Spleen (tissue), 11 donors: ENCODE results near the gene FAM169A. TPM values are rescaled to one million over a fixed set of nuclear protein-coding genes. Genes with fewer than 3 reads are reported as not detected.
"Not testable (repeated sequence)": the region's sequence is repeated elsewhere in the genome, so short reads cannot be mapped to it uniquely, and the experiment has no call there.

Source experiments
- DNase-seq: peaks from one replicate; pipeline ENCODE4 v3.0.0-alpha.2; 2020
- H3K27ac ChIP-seq, 8 donors: fragments of 200-600 bp; sonication (generic) in 7 of 8; 1 replicate in 4 of 8; 2 replicates in 4 of 8; pipeline versions ENCODE4 v1.5.0 to v1.8.0; 2016 to 2021; ENCODE audit warnings: inconsistent platforms in 4 of 8, mild to moderate bottlenecking in 4 of 8, moderate library complexity in 1 of 8
- H3K27me3 ChIP-seq, 7 donors: fragments of 200-600 bp; sonication (generic) in 6 of 7; replicated peaks in 1 of 7; 1 replicate in 4 of 7; 2 replicates in 3 of 7; pipeline versions ENCODE4 v1.5.0 to v1.8.0; 2016 to 2021; ENCODE audit warnings: inconsistent platforms in 3 of 7, mild to moderate bottlenecking in 1 of 7
- H3K36me3 ChIP-seq, 6 donors: fragments of 200-600 bp; sonication (generic) in 5 of 6; 1 replicate in 4 of 6; 2 replicates in 2 of 6; pipeline versions ENCODE4 v1.5.0 to v1.8.0; 2016 to 2021; ENCODE audit warnings: inconsistent platforms in 2 of 6
- H3K4me1 ChIP-seq, 6 donors: fragments of 200-600 bp; sonication (generic) in 5 of 6; 1 replicate in 3 of 6; 2 replicates in 3 of 6; pipeline versions ENCODE4 v1.5.0 to v1.8.0; 2016 to 2021; ENCODE audit warnings: inconsistent platforms in 3 of 6
- H3K4me3 ChIP-seq, 8 donors: fragments of 200-600 bp; sonication (generic) in 7 of 8; 1 replicate in 4 of 8; 2 replicates in 4 of 8; pipeline versions ENCODE4 v1.5.0 to v1.8.0; 2016 to 2021; ENCODE audit warnings: inconsistent platforms in 4 of 8, mild to moderate bottlenecking in 4 of 8, moderate library complexity in 2 of 8
- H3K9me3 ChIP-seq, 8 donors: fragments of 200-600 bp; sonication (generic) in 7 of 8; 1 replicate in 4 of 8; 2 replicates in 4 of 8; pipeline versions ENCODE4 v1.5.0 to v1.8.0; 2016 to 2021; ENCODE audit warnings: inconsistent platforms in 4 of 8
- POLR2A ChIP-seq, 3 donors: fragments of 450-650 bp; IDR thresholded peaks; one replicate each; pipeline ENCODE4 v1.5.1; 2017; ENCODE audit warnings: antibody characterized with exemption in 3 of 3, mild to moderate bottlenecking in 1 of 3
- POLR2AphosphoS5 ChIP-seq, 3 donors: sonication (generic); formaldehyde crosslinking; IDR thresholded peaks; one replicate each; pipeline ENCODE4 v1.5.1; 2017; ENCODE audit warnings: antibody characterized with exemption in 3 of 3
- WGBS, 5 donors: extraction: QIAGEN DNeasy Blood & Tissue Kit in 3 of 5; methylation state at CpG; one replicate each; pipeline versions ENCODE4 v1.1.5 to v1.1.7; 2013 to 2018; 5-methylcytosine and 5-hydroxymethylcytosine counted together
- intact Hi-C: fragments of 100-400 bp; cut with DNase I; formaldehyde crosslinking; loops from one replicate; pipeline ENCODE4 v1.15.0; 2023; ENCODE audit warnings: low total_unique reads
- polyA plus RNA-seq, 3 donors: library from polyadenylated mRNA; stranded (reverse); fragments of 200-250 nt; gene quantifications; one replicate each; pipeline ENCODE4 v1.2.1, GENCODE V29; 2013
- total RNA-seq, 7 donors: library from RNA; depleted of rRNA in 3 of 7; stranded (reverse); fragments of >200 nt in 3 of 7; fragmentation: NEBNext Ultra II Directional in 4 of 7; extraction: Animal tissue kit (Norgen Biotek cat#: 25700) in 4 of 7; gene quantifications; one replicate each; pipeline versions ENCODE4 v1.1.0 to v1.2.1, GENCODE V29; 2016 to 2021
- TF ChIP-seq, protein P1 (sequence below), 11 experiments: fragments of 200-600 bp in 7 of 11; fragments of 450-650 bp in 4 of 11; sonication (generic) in 4 of 11; IDR thresholded peaks in 8 of 11; conservative IDR thresholded peaks in 3 of 11; 1 replicate in 7 of 11; 2 replicates in 4 of 11; pipeline versions ENCODE4 v1.4.0 to v1.8.0; 2016 to 2021; ENCODE audit warnings: antibody characterized with exemption in 11 of 11, inconsistent platforms in 4 of 11, mild to moderate bottlenecking in 1 of 11
- donor health status: healthy with polysubstance abuse.
- donor health status: DM: no; HTN: no; CAD: no; lungs with moderate emphysema.
- donor health status: DM: no; HTN: no; CAD: no.
- donor health status: Bipolar disorder and iron deficiency.
- donor health status: healthy.
- donor health status: DM: no; HTN: no; CAD: no.
- donor health status: DM: yes; HTN: yes; CAD: no.

The FAM169A gene
- total and polyA plus RNA-seq, 10 donors = 1.1 to 16.8 (median 7.8) TPM

DNA sequence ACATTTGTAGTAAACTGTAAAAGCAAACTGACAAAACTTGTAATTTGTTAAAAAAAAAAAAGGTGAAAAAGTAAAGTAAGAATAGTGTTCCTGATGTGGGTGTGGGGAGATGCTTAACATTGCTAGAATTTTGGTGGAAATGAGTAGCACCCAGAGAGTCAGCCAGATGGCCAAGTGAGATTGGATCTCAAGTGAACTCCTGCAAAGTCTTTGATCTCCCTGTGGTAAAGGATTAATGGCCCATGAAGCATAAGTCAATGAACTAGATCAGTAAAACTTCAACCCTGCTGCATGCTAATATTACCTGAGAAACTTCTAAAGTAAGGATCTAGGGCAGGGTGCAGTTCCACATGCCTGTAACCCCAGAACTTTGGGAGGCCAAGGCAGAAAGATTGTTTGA is 19.0 kb upstream of the FAM169A start:
- Histone ChIP-seq H3K27ac (no peak overlapping the region), H3K4me3 (no peak overlapping the region), H3K36me3 (no peaks in the 10 kb centered on the region), H3K27me3 (no peaks in the 10 kb centered on the region), H3K9me3 (no peaks in the 10 kb centered on the region), H3K4me1 (no peaks in the 10 kb centered on the region)
- no peak for DNase-seq
- intact Hi-C loops = no loop called here
- TF ChIP-seq POLR2A (IDR thresholded peaks at IDR 0.05) (no peak), POLR2AphosphoS5 (IDR thresholded peaks at IDR 0.05) (no peak)
- TF ChIP-seq, protein P1, sequence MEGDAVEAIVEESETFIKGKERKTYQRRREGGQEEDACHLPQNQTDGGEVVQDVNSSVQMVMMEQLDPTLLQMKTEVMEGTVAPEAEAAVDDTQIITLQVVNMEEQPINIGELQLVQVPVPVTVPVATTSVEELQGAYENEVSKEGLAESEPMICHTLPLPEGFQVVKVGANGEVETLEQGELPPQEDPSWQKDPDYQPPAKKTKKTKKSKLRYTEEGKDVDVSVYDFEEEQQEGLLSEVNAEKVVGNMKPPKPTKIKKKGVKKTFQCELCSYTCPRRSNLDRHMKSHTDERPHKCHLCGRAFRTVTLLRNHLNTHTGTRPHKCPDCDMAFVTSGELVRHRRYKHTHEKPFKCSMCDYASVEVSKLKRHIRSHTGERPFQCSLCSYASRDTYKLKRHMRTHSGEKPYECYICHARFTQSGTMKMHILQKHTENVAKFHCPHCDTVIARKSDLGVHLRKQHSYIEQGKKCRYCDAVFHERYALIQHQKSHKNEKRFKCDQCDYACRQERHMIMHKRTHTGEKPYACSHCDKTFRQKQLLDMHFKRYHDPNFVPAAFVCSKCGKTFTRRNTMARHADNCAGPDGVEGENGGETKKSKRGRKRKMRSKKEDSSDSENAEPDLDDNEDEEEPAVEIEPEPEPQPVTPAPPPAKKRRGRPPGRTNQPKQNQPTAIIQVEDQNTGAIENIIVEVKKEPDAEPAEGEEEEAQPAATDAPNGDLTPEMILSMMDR (IDR thresholded peaks at IDR 0.05 in 8 of 11, conservative IDR thresholded peaks at IDR 0.05 in 3 of 11) = no peak

DNA sequence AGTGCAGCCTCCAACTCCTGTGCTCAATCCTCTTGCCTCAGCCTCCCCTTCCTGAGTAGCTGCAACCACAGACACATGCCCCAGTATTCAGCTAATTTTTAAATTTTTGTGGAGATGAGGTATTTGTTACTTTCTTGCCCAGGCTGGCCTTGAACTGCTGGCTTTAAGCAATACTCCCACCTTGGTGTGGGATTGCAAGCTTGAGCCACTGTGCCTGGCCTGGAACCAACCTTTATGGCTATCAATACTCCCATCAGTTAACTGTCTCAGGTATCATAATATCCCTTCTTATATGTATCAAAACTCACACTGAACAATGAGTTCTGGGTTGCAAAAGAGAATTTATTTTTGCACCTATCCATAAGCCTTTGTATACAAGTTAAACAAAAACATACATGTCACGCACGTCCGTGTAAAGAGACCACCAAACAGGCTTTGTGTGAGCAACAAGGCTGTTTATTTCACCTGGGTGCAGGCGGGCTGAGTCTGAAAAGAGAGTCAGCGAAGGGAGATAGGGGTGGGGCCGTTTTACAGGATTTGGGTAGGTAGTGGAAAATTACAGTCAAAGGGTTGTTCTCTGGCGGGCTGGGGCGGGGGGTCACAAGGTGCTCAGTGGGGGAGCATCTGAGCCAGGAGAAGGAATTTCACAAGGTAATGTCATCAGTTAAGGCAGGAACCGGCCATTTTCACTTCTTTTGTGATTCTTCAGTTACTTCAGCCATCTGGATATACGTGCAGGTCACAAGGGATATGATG is 16.4 kb upstream of the FAM169A start:
- whole genome bisulfite sequencing, 5 donors = 74 to 83% (median 80%) methylated on average over 10 of the region's 10 CpGs
- intact Hi-C loops, H3K4me3 ChIP-seq, H3K36me3 ChIP-seq, H3K9me3 ChIP-seq, H3K27me3 ChIP-seq, H3K4me1 ChIP-seq, DNase-seq, H3K27ac ChIP-seq: not testable (repeated sequence)

DNA sequence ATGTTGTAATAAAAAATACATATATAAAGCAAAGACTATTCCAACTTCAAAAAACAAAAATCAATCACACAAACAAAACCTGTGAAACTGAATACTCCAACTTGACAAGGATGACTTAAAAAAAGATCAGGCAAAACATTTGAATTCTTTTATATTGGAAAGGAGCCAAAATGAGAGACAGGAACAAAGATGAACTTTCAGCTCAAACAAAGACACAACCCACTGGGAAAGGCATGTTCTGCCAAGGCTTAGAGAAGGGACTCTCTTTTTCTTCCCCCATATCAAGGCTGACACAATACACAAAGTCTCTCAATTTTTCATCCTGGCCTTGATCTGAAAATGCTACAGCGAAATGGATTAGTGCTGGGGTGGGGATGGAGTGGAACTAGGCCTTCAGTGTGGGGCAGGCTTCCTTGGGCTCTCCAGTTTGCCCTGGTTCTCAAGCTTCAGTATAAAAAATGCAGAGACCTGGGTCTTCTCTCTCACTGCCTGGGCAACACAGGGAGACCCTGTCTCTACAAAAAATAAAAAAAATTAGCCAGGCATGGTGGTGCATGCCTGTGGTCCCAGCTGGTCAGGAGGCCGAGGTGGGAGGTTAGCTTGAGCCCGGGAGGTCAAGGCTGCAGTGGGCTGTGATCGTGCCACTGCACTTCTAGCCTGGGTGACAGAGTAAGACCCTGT is 11.6 kb upstream of the FAM169A start:
- WGBS, 5 donors = 83 to 92% (median 89%) methylated on average over 4 of the region's 4 CpGs
- TF ChIP-seq, protein P1 (IDR thresholded peaks at IDR 0.05 in 8 of 11, conservative IDR thresholded peaks at IDR 0.05 in 3 of 11) = no peak
- TF ChIP-seq POLR2A (IDR thresholded peaks at IDR 0.05) = no peak
- no peak for TF ChIP-seq POLR2AphosphoS5 (IDR thresholded peaks at IDR 0.05)
- Histone ChIP-seq H3K27me3 (no peaks in the 10 kb centered on the region), H3K4me1 (no peaks in the 10 kb centered on the region), H3K9me3 (peaks cover 0 to 3% (median 0%) of the 10 kb centered on the region in 8 donors), H3K36me3 (no peaks in the 10 kb centered on the region), H3K4me3 (no peak overlapping the region), H3K27ac (no peak overlapping the region)
- intact Hi-C loops = no loop called here
- DNase-seq = no peak

DNA sequence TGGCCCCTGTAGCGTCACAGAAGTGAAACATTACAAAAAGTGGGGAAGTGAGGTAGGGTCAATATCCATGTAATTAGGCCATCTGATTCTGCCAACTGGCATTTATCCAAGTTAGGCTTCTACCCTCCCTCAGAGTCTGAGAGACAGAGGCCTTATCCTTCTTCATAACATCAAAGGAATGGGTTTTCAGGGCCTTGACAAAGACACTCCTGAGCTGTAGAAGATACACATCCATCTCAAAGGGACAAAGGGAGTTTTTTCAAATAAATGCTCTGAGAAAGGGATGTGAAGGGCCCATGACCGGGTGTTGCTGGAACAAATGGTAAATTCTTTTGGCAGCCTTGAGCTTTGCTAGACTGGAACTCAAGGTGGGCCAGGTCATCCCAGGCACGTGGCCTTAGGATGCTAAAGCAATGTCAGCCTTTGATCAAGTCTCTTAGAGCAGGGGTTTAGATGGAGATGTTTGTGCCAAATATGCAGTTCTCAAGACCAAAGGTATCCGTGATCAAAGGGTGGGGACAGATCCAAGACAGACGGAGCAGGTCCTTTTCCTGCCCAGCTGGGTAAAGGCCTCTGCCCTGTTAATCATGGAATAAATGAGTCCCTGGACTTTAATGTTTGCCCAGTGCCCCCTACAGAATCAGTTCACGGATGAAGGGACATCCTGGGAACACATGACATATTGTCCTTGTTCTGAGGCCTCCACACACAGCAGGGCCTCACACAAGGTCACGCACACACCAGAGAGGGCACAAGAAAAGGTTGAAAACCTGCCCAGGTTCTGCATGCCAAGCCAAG is 10.0 kb upstream of the FAM169A start:
- WGBS, 5 donors = 88 to 90% (median 88%) methylated on average over 7 of the region's 7 CpGs
- H3K27me3 ChIP-seq = no peaks in the 10 kb centered on the region
- TF ChIP-seq POLR2A (IDR thresholded peaks at IDR 0.05) (no peak), POLR2AphosphoS5 (IDR thresholded peaks at IDR 0.05) (no peak)
- TF ChIP-seq, protein P1 (IDR thresholded peaks at IDR 0.05 in 8 of 11, conservative IDR thresholded peaks at IDR 0.05 in 3 of 11) = no peak
- H3K27ac ChIP-seq = no peak overlapping the region
- no peak for DNase-seq
- H3K4me3 ChIP-seq = no peak overlapping the region
- H3K36me3 ChIP-seq = no peaks in the 10 kb centered on the region
- H3K4me1 ChIP-seq = no peaks in the 10 kb centered on the region
- intact Hi-C loops = no loop called here
- peaks cover 0 to 3% (median 0%) of the 10 kb centered on the region in 8 donors for H3K9me3 ChIP-seq
